Activated CD8-positive, alpha-beta memory T cell treated with anti-CD3 and anti-CD28 coated beads, Interleukin-2, amount 50 U/mL, for 1 hour (primary cell): Measurements from ENCODE around the gene GPR12.

ENCODE experiments used
- DNase-seq: peaks from one replicate; pipeline ENCODE4 v3.0.0-alpha.2; 2020; ENCODE audit errors: extremely low read depth

Gene GPR12

GRCh38 chr13:26705536-26705935 is 55.0 kb downstream of the GPR12 start:
- DNase-seq: no peak
